OCI-LY7 (cell line): ENCODE measurements around the gene DCLK1.

Source experiments
- CTCF ChIP-seq: fragments of 200-600 bp; sonication (generic); conservative IDR thresholded peaks from 2 replicates; pipeline ENCODE4 v1.5.1; 2014; ENCODE audit warnings: mild to moderate bottlenecking, antibody characterized with exemption, low read length, moderate library complexity, mixed read lengths
- EZH2phosphoT487 ChIP-seq: fragments of 200-600 bp; sonication (generic); IDR thresholded peaks from 2 replicates; pipeline ENCODE4 v1.6.1; 2018; ENCODE audit warnings: low read depth, borderline replicate concordance, mild to moderate bottlenecking, mixed run types, antibody characterized with exemption, low read length, moderate library complexity, mixed read lengths

- TF ChIP-seq CTCF (no peak), EZH2phosphoT487 (no peak)
Measured at GRCh38 chr13:35782793-35783192, 348.4 kb downstream of the DCLK1 start.
